SK-N-DZ (cell line): ENCODE measurements around the gene FBLN1.
A peak's percentile ranks its signal among the peaks of the same experiment; 100 is the strongest.
"Not testable (repeated sequence)": the region's sequence is repeated elsewhere in the genome, so short reads cannot be mapped to it uniquely, and the experiment has no call there.

ENCODE experiments used
- DNase-seq: peaks from one replicate; pipeline ENCODE4 v3.0.0-alpha.2; 2015; ENCODE audit warnings: low spot score

Gene FBLN1

DNA sequence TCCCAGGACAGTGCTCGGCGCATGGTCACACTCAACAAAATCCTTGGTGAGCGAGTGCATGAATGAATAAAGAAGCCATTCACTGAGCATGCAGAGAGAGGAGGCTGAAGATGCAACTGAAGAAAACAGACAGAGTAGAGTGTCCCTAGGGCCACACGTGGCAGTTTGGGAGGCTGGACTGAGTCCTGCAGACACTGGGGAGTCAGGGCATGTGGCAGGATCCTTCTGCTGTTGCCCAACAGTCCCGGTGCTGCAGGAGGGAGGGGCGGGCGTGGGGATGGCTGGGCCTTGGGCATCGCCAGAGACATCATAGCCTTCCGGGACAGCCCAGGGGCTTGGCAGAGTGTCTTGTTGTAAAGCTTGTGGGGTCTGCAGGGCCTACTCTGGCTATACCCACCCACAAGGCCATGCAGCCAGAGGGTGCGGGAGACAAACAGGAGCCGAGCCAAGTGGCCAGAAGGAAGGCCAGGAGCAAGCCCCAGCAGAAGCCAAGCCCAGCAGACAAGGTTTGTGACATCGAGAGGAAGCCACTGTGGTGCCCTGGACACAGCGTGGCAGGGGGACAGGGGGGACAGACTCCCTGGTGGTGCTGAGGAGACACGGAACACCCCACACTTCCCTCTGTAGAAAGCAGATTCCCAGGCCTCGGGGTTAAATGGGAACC lies 26.7 kb upstream of the FBLN1 start:
- DNase-seq, result no peak

DNA sequence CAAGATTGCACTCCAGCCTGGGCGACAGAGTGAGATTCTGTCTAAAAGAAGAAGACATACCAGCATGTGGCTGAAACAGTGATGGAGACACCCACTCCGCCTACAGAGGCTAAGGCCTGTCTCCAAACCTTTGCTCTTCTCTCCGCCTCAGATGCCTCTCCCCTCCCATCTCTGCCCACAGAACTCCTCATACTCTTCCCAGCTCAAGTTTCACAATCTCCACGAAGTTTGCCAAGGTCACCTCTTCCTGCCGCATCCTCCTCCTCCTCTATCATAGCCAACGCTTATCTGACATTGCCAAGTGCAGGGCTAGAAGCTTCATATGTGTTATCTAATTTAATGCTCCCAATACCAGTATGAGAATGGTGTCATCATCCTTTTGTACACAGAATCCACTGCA lies 25.9 kb upstream of the FBLN1 start:
- DNase-seq, result no peak

- no peak for DNase-seq
These were observed 25.1 kb upstream of the FBLN1 start for GRCh38 chr22:45477366-45478107.

- DNase-seq, result no peak
These were observed 24.4 kb upstream of the FBLN1 start for GRCh38 chr22:45478108-45478771.

DNA sequence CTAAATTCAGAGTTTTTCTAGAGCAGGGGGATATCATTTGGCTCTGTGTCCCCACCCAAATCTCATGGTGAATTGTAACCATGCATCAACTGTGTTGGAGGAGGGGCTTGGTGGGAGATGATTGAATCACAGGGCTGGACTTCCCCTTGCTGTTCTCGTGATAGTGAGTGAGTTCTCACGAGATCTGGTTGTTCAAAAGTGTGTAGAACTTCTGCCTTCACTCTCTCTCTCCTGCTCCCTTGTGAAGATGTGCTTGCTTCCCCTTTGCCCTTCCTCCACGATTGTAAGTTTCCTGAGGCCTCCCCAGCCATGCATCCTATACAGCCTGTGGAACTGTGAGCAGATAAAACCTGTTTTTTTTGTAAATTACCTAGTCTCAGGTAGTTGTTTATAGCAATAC lies 22.0 kb upstream of the FBLN1 start:
- DNase-seq, result no peak

DNA sequence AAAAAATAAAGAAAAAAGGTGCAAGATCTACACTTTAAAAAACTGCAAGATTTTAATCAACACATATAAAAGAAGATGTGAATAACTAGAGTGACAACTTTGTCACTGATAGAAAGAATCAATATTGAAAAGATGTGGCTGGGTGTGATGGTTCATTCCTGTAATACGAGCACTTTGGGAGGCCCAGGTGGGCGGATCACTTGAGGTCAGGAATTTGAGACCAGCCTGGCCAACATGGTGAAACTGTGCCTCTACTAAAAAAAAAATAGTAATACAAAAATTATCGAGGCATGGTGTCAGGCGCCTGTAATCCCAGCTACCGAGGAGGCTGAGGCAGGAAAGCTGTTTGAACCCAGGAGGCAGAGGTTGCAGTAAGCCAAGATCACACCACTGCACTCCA lies 21.0 kb upstream of the FBLN1 start:
- DNase-seq, result no peak

DNA sequence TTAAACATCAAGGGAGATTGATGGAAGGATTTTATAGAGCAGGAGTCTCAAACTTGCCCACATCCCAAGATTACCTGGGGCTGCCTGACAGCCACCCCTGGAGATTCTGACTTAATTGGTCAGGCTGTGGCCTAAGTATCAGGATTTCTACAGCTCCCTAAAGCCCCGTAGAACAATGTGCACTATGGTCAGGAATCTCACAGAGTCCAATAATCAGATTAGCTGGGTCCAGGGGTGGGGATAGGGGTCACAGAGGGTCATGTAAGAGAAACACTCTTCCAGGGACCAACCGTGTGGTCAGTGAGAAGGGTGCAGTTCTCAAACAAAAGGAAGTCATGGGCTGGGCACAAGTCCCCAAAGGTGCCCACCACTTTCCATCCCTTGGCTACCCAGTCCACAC lies 20.5 kb upstream of the FBLN1 start:
- DNase-seq, result no peak

- DNase-seq, result no peak
These were observed 19.4 kb upstream of the FBLN1 start for GRCh38 chr22:45483319-45483718.

DNA sequence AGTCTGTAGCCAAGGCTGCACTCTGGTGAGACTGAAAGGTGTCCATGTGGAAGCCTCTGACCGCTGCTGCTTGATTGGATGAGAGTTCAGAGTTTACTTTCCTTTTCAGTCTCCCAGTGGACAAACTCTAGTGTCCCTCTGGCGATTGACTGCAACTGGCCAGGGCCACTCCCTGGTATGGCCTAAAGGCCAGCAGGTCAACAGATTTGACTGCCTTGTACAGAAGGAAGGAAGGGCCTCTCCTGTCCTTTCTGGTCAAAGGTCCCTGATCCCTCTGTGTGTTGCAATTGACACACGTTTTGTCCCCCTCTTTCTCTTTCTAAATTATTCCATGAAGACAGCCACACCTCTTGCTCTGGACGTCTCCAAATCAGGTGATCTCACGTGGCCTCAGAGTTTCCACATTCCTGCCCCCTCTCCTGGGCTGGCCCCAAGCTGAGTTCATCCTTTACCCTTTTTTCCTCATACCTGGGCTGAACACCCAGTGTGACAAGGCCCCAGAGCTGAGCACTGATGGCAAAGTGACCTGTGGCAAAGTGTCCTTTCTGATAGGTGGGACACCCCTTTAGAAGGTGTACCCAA lies 18.7 kb upstream of the FBLN1 start:
- DNase-seq, result no peak

DNA sequence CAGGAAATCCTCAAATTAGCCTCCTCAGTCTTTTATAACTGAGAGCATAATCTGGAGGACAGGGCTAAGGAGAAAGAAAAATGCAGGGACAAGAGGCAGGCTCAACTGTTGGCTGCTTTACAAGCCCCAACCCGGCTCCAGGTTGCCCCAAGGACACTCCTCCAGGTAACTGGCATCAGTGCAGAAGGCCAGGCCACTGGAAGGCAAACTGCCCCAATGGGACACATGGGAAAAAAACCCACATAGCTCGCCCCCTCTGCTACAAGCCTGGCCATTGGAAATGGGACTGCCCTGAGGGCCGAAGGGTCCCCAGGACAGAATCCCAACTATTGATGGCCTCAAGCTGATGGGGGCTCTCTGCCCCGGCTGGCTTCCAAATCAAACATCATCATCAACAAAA lies 17.9 kb upstream of the FBLN1 start:
- no peak for DNase-seq

DNA sequence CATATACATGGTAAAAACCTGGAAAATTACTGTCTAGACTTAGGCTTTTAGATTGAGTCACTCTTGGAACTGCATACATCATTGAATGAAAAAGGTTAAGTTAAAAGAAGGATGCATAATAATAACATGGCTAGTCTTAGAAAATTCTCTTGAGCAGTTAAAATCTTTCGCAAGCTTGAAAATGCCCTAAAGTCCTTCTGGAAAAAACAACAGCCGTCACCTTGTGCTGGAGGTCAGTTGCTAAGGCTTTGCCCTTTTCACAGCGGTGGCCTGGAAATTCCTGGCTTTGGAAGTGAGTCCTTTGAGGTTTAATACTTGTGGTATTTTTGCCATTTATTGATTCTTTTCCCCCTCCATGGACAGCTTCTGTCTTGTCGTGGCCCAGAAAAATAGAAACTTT lies 17.4 kb upstream of the FBLN1 start:
- no peak for DNase-seq

DNA sequence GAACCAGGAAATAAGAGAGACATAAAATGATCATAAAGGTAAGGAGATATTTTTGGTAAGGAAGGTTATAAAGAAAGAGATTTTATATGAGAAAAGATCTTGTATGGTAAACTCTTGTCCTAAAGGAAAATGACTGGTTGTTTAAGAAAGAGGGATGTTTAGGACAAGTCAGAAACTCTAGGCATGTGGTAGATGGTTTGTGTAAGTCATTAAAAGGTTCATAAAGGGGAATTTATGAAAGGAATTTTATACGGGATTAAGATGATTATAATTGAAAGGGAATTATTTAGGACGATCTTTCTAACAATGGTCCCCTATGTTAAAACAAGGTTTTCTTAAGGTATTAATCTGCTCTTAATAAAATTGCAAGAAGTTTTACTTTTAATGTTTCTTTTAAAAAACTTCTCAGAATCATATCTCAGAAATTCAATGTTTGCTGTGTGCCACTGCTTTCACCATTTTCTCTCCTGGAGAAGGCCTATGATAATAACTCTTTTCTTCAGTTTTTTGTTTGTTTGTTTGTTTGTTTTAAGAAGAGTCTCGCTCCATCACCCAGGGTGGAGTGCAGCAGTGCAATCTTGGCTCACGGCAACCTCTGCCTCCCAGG lies 13.8 kb upstream of the FBLN1 start:
- no peak for DNase-seq

DNA sequence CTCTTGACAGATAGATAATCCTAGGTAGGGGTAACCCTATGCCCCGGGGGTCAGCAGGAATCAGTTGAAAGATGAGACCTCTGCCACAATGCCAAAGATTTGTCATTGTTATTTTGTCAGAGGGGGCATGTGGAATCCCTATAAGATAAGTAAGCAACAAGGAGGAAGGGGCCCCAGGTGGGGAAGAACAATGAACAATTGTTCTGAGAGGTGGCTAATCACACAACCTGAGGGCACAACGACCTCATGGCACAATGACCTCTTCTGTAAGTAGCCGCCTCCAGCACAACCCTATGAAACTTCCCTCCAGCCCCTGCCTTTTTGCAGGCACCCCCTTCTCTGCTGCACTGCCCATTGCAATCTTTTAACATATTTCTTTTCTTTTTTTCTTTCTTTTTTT lies 11.8 kb upstream of the FBLN1 start:
- no peak for DNase-seq

GRCh38 chr22:45491841-45492240 lies 10.8 kb upstream of the FBLN1 start:
- no peak for DNase-seq

- DNase-seq, result no peak
These were observed 9.4 kb upstream of the FBLN1 start for GRCh38 chr22:45493286-45493771.

DNA sequence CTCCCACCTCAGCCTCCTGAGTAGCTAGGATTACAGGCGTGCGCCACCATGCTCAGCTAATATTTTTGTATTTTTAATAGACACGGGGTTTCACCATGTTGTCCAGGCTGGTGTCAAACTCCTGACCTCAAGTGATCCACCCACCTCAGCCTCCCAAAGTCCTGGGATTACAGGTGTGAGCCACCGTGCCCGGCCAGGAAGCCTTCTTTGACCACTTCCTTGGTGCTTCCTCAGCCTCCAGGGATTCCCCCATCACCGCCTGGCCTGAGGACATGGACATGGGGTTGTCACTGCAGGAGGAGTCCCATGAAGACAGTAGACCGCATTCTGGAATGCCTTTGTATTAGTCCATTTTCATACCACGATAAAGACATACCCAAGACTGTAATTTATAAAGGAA lies 8.4 kb upstream of the FBLN1 start:
- DNase-seq, result not testable (repeated sequence)

GRCh38 chr22:45495616-45496015 lies 7.1 kb upstream of the FBLN1 start:
- not testable (repeated sequence) for DNase-seq

DNA sequence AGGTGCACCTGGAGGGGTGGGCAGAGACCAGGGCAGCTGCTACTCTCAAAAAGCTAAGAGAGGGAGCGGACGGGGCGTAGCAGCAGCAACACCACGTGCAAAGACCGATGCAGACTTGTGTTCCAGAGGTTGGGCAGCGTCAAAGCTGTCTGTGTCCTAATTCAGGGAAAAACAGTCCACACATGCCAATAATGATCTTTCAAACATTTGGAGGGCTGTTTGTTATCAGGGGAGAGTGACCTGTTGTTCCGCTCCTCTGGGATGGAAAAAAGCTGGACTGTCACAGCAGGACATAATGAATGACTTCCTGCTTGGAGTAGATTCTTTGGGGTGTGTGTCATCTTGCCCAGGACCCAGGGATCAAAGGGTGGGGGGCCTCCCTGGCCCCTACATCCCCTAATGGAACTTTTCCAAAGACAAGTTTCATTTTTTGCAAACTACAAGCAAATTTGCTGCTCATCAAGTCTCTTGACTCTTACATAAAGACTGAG lies 6.2 kb upstream of the FBLN1 start:
- DNase-seq, result no peak

DNA sequence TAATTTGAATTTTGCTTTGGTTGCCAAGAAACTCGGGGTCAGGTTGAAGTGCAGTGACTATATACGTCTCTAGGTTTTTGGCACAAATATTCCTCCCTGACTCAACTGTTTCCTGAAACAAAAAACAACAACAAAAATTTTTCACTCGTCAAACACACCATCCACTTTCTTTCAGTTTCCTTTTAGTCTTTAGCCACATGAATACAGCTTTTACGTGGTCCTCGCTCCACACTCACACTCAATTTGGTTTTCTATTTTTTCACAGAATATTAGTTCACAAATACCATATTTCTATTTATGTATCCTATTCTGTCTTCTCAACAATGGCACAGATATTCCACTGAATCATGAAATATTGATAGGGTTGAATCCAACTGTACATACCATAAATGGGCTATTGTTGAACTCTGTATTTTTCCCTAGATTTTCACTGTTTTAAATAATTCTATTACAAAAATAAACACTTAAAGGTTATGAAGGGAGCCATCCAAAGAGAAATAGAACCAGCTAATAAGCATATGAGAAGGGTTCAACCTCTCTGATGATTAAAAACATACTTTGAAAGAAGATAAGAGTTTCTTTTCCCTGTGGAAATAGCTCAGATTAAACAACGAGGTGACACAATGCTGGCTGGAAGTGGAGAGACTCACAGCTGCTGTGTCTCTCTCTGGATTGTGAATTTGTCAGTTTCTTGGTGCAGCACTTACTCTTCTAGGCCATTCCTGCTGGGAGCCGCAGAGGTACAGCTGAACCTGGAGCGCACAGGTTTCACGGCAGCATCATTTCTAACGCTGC lies 5.1 kb upstream of the FBLN1 start:
- no peak for DNase-seq

DNA sequence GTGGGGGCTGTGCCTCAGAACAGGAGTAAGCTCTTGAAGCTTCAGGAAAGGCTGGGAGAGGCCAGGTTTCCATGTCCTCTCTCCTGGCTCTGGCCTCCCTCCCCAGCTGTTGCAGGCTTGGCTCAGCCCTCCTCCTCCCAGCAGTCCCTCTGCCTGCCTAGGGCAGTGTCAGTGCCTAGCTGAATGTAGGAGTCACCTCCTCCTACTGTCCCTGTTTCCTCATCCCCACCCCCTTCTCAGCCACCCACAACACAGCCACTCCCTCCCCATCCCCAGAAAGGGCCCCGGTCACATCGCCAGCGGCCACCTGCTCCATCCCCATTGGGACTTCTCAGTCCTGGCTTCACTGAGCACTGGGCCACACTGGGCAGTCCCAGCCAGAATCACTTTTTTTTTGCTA lies 2.9 kb upstream of the FBLN1 start:
- DNase-seq, result peak; percentile 40
